Hepatic stellate cell (primary cell): ENCODE measurements around the gene IFI27L2.
A peak's percentile ranks its signal among the peaks of the same experiment; 100 is the strongest.

ENCODE experiments used
- DNase-seq: peaks from one replicate; pipeline ENCODE4 v3.0.0; 2011; ENCODE audit warnings: low spot score

Gene IFI27L2

DNA sequence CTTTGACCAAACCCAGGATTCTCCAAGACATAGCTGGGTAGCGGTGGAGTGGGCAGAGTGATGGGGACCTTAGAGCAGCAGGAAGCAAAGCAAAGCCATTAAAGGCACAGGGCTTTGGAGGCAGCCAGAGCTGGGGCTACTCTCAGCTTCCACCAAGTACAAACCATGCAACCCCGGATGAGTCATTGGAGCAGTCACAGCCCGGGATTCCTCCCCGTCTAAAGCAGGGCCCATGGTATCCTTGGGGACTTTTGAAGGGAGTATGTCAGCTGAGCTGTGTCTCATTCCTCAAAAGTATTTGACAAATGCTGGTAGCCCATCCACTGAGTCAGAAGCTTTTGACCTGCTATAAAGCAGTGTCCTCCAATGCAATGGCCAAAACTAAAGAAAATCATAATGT lies 28.6 kb downstream of the IFI27L2 start:
- DNase-seq, result peak; percentile 96

DNA sequence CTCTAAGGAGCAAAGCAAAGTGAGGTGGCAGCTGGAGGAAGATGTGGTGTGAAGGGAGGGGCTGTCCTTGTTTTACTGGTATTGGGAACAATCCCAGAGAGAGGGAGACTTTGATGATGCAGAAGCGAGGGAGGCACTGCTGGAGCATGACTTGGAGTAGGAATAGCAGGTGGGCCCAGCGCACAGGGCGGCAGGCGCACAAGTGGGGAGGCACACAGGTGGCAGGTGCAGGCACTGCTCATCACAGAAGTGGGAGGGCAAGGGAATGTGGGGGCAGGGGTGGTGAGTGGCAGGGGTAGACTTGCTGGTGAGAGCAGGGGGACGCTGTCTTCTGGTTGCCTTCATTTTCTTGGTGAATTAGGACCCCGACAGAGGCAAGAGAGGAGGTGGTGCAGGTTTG lies 30.4 kb downstream of the IFI27L2 start:
- DNase-seq, result no peak

DNA sequence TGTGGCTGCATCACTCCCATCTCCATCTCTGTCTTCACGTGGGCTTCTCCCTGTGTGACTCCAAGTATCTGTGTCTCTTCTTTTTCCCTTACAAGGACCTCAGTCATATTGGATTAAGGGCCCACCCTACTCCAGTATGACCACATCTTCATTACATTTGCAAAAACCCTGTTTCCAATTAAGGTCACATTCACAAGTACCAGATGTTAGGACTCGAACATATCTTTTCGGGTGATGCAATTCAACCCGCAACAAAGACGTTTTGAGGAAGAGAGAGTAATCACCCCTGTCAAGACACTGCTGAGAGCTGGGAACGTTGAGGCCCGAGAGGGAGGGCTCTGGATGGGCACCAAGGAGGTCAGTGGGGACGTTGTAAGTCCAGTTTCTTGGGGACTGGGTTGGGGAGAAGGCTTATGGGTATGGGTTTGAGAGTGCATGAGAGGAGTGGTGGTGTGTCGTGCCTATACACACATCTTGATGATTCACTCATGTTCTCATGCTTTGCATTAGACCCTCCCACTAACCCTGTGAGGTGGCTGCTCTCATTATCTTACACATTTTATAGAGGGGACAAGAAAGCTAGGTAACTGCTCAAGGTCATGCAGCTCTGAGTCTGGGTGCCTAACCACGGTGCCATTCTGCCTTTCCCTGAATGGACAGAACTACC lies 30.9 kb downstream of the IFI27L2 start:
- DNase-seq, result no peak

DNA sequence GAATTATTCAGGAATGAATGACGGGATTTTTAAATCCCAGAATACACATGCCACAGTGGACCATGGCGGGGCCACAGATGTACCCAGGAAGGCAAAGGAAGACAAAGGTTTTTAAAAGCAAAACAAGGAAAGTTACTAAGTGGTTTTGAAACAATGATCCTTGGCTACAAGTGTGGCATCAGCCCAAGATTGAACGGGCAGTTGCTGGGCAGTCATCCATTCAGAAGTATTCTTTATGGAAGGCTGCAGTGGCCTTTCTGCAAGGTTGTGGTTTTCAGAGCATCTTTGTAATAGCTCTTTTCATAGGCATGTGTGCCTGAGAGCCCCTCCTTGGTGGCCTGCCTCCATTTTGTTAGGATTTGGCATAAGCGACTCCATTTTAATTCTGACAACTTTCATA lies 32.3 kb downstream of the IFI27L2 start:
- no peak for DNase-seq

DNA sequence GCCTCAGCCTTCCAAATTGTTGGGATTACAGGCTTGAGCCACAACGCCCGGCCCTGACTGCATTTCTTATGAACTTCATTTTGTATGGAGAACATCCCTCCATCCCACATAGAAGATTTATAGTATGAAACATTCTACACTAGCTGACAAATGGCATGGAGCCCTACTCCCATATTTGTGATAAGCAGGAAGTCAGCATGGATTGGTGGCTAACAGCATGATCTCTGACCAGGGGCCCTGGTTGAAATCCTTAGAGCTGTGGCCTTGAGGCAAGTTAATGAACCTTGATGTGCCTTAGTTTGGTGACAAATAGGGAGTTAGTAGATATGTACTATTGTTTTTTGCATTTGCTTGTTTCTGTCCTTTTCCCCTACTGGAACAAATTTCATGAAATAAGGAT lies 36.0 kb downstream of the IFI27L2 start:
- no peak for DNase-seq

DNA sequence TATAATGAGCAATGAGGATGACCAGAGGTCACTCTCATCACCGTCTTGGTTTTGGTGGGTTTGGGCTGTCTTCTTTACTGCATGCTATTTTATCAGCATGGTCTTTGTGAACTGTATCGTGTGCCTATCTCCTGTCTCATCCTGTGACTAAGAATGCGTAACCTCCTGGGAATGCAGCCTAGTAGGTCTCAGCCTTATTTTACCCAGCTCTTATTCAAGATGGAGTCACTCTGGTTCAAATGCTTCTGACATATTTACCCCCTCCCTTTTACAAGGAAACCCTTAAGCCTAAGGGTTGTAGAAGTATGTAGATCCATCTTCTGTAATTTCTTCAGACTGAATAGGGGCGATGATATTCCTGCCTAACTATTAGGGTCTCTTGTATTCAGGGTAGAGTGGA lies 39.9 kb downstream of the IFI27L2 start:
- DNase-seq, result no peak

DNA sequence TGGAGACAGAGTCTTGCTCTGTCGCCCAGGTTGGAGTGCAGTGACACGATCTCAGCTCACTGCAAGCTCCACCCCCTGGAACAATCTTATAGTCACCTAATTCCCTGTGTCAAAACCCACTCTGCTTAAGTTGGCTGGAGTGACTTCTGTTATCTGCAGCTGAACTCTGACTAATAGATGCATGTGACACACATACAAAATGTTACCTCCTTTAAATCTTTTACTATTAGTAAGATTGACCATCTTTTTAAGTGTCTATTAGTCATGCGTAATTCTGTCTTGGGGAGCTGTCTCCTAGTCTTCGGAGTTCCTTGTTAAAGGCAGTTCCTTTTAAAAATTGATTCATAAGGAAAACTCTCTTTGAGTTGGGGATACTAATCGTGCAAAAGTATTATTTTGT lies 40.9 kb downstream of the IFI27L2 start:
- peak; percentile 43 for DNase-seq

DNA sequence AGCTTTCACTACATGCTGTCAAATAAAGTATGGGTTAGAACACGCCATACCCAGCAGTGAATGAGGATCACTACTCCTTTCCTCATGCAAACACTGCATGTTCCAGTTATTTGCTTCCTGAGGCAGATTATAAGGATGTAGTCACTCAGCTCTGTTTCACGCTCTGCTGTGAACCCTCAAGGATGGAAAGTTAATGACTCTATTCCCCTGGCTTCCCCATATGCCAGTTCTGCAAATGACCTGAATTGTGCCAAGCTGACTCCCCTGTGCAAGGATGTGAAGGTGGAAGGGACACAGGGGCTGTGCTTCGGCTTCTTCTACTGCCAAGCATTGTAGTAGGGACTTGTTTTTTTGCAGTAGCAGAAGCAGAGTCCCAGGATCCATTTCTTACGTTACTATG lies 41.5 kb downstream of the IFI27L2 start:
- no peak for DNase-seq

DNA sequence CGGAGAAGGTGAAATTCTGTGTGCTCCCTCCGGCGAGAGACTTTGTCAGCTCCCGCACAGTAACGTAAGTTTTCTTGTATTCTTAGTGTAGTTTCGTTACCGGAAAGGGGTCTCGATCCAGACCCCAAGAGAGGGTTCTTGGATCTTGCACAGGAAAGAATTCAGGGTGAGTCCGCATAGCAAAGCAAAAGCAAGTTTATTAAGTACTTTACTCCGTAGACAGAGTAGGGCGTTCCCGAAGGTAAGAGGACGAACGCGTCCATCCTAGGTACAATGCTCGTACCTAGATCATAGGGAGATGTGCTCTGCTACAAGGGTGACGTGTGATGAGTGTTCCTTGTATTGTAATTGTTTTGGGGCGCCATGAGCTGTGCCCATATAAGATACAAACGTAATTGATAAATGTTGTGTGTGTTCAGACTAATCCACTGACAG lies 48.0 kb downstream of the IFI27L2 start:
- no peak for DNase-seq

GRCh38 chr14:94080621-94081385 lies 48.6 kb downstream of the IFI27L2 start, which contains the start of the genes DDX24 and IFI27L1:
DDX24 (minus strand) TSS chr14:94081202; CDS start chr14:94079742, 1,460 bp downstream.
IFI27L1 (plus strand) TSS chr14:94081310; CDS start chr14:94096938, 15,628 bp downstream.
- DNase-seq, result peak; percentile 98

DNA sequence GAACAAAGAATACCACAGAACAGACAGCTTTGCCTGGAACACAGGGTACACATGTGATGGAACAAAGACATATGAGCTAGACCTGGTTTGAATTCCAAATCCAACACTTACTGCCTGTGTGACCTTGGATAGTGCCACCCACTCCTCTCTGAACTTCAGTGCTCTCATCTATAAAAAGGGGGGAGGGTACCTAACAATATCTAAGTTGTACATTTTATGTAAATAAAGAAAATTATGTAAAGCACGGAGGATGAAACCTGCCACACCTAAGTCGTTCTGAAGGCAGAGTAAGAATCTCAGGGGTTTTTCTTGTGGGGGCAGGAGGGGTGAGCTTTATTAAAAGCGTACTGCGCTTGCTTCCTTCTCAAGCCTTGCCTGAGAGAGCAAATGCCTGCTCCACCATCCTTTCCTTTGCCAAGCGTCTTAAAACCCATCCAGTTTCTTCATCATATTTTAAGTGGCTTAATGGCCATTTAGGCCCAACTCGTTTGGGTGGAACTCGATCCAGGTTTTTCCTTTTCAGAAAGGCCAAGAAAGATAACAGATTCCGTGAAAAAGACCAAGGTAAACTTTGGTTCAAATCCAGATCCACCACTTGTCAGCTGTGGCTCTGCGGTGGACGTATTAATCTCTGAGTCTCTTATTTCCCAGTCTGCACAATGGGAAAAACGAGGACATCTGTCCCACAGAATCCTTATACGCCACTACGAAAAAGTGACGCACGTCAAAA lies 49.3 kb downstream of the IFI27L2 start:
- peak; percentile 61 for DNase-seq

GRCh38 chr14:94077823-94078222 lies 51.6 kb downstream of the IFI27L2 start:
- DNase-seq, result no peak
